Measurements from ENCODE around the gene PLEKHA1.

PLEKHA1 gene

DNA sequence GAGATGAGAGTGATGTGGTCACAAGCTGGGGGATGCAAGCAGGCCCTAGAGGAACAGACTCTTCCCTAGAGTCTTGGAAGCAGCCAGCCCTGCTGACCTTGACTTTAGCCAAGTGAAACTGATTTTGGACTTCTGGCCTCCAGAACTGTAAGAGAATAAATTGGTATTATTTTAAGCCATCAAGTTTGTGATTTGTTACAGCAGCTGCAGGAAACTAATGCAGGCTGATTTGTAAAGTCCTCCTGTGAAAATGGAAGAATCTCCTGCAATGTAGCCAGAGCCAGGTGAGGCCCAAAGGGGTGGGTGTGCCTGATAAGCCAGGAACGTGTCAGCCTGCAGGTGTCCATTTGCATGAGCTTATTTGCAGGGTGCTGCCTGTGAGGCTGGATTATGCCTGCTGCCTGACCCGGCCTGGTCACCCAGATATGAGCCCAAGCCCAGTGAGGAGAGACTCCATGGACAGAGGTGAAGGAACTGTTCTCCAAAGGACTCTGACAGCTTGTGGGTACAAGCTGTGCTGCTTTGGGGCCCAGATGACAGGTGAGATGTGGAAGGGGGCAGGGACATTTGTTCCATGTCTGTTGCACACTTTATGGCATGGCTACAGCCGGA lies 24.6 kb upstream of the PLEKHA1 start:
- TF ChIP-seq EZH2 (IDR thresholded peaks at IDR 0.05; ENCODE audit: borderline replicate concordance, low read length) (no peak), CTCF (IDR thresholded peaks at IDR 0.05; ENCODE audit: low read length) (no peak)
- no peak overlapping the region for H3K4me2 ChIP-seq (ENCODE audit: low read length)

DNA sequence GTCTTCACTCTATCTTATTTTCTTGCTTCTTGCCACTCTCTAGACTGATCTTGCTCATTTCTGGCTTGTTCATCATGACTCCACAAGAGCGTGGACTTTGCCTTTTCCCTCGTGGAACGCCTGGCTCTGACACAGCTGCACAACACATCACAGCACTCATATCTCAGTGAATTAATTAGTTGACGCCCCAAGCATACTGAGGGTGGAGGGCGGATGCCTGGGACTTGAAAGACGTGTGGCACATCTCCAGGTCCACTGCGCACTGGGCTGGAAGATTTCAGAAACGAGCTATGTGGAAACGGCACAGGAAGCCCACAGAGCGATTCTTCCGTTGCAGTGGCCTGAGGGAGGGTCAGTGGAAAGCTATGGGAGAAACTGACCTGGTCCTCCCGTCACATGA lies 23.6 kb upstream of the PLEKHA1 start:
- Histone ChIP-seq H3K36me3 (ENCODE audit: insufficient read depth, low read length) (no peaks in the 10 kb centered on the region), H3F3A (ENCODE audit: insufficient read depth, low read length) (no peaks in the 10 kb centered on the region), H3K4me1 (ENCODE audit: insufficient read depth, low read length, severe bottlenecking) (no peaks in the 10 kb centered on the region), H3K4me3 (ENCODE audit: low read depth, low read length, poor library complexity, severe bottlenecking) (no peak overlapping the region), H2AFZ (ENCODE audit: low read length) (no peak overlapping the region), H3K4me2 (ENCODE audit: low read length) (no peak overlapping the region), H3K79me2 (ENCODE audit: insufficient read depth, low read length) (no peaks in the 10 kb centered on the region), H3K27me3 (ENCODE audit: insufficient read depth, low read length) (no peaks in the 10 kb centered on the region), H4K20me1 (ENCODE audit: insufficient read depth, low read length) (no peaks in the 10 kb centered on the region), H3K9ac (ENCODE audit: low read length) (no peak overlapping the region), H3K27ac (ENCODE audit: low read depth, low read length, poor library complexity, severe bottlenecking) (no peak overlapping the region), H3K9me2 (ENCODE audit: low read depth, low read length) (no peaks in the 10 kb centered on the region), H3K9me3 (ENCODE audit: low read length) (no peaks in the 10 kb centered on the region)
- TF ChIP-seq CTCF (IDR thresholded peaks at IDR 0.05; ENCODE audit: low read length) (no peak), EZH2 (IDR thresholded peaks at IDR 0.05; ENCODE audit: borderline replicate concordance, low read length) (no peak)

More for the DNA sequence above, 24.6 kb upstream of the PLEKHA1 start:
- H3F3A ChIP-seq (ENCODE audit: insufficient read depth, low read length): no peaks in the 10 kb centered on the region
- no peaks in the 10 kb centered on the region for H3K79me2 ChIP-seq (ENCODE audit: insufficient read depth, low read length)
- H3K9me2 ChIP-seq (ENCODE audit: low read depth, low read length): no peaks in the 10 kb centered on the region
- no peak overlapping the region for H3K4me3 ChIP-seq (ENCODE audit: low read depth, low read length, poor library complexity, severe bottlenecking)
- H3K9ac ChIP-seq (ENCODE audit: low read length): no peak overlapping the region
- no peaks in the 10 kb centered on the region for H3K27me3 ChIP-seq (ENCODE audit: insufficient read depth, low read length)
- no peak overlapping the region for H2AFZ ChIP-seq (ENCODE audit: low read length)
- H3K9me3 ChIP-seq (ENCODE audit: low read length): no peaks in the 10 kb centered on the region
- H4K20me1 ChIP-seq (ENCODE audit: insufficient read depth, low read length): no peaks in the 10 kb centered on the region
- no peak overlapping the region for H3K27ac ChIP-seq (ENCODE audit: low read depth, low read length, poor library complexity, severe bottlenecking)
- no peaks in the 10 kb centered on the region for H3K36me3 ChIP-seq (ENCODE audit: insufficient read depth, low read length)
- H3K4me1 ChIP-seq (ENCODE audit: insufficient read depth, low read length, severe bottlenecking): no peaks in the 10 kb centered on the region

DNA sequence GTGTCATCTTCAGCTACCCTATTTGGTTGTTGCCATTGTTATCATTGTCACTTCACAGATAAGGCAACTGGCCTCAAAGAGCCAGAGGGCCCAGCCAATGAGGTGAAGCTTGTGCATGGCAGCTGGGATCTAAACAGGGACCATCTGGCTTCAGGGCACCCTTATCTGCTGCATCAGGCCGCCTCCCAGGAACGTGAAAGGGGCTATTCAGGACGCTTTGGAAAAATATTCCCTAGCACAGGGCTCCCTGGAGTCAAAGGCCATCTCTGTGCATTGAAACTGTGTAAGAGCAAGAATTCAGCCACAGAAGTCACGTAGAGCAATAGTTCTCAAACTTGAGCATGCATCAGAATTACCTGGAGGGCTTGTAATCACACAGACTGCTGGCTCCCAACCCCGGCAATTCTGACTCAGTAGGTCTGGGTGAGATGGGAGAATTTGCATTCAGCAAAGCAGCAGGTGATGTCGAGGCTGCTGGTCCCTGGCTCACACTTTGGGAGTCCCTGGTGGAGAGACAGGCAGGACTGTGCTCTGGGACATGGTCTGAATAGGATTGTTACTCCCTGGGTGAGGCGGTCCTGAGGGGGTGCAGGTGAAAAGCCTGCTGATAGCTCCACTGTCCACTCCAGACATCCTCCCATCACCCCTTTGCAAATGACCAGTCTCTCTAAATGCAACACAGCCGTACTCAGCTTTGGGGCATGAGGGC lies 21.5 kb upstream of the PLEKHA1 start:
- H3K79me2 ChIP-seq (ENCODE audit: insufficient read depth, low read length): no peaks in the 10 kb centered on the region
- H3K4me3 ChIP-seq (ENCODE audit: low read depth, low read length, poor library complexity, severe bottlenecking): no peak overlapping the region
- H3K4me2 ChIP-seq (ENCODE audit: low read length): no peak overlapping the region
- H2AFZ ChIP-seq (ENCODE audit: low read length): no peak overlapping the region
- no peak overlapping the region for H3K9ac ChIP-seq (ENCODE audit: low read length)
- no peaks in the 10 kb centered on the region for H3K9me2 ChIP-seq (ENCODE audit: low read depth, low read length)
- no peaks in the 10 kb centered on the region for H4K20me1 ChIP-seq (ENCODE audit: insufficient read depth, low read length)
- no peaks in the 10 kb centered on the region for H3K9me3 ChIP-seq (ENCODE audit: low read length)
- H3K36me3 ChIP-seq (ENCODE audit: insufficient read depth, low read length): no peaks in the 10 kb centered on the region
- no peak for TF ChIP-seq EZH2 (IDR thresholded peaks at IDR 0.05; ENCODE audit: borderline replicate concordance, low read length)
- H3K27ac ChIP-seq (ENCODE audit: low read depth, low read length, poor library complexity, severe bottlenecking): no peak overlapping the region
- no peaks in the 10 kb centered on the region for H3K4me1 ChIP-seq (ENCODE audit: insufficient read depth, low read length, severe bottlenecking)
- no peaks in the 10 kb centered on the region for H3F3A ChIP-seq (ENCODE audit: insufficient read depth, low read length)
- H3K27me3 ChIP-seq (ENCODE audit: insufficient read depth, low read length): no peaks in the 10 kb centered on the region

All from OCI-LY1 (cell line).